Measurements from ENCODE around the gene PRAF2.
A peak's percentile ranks its signal among the peaks of the same experiment; 100 is the strongest.

PRAF2 gene

GRCh38 chrX:49073601-49074575 is at the start of gene PRAF2:
PRAF2 (minus strand) TSS chrX:49074002; CDS start chrX:49073987, 15 bp downstream.
- Histone ChIP-seq H3K27me3 (ENCODE audit: insufficient read depth, insufficient read length) (no peaks in the 10 kb centered on the region), H3K9me3 (ENCODE audit: insufficient read depth, low read length) (no peaks in the 10 kb centered on the region), H3K9ac (ENCODE audit: insufficient read length, low read depth) (peak within 1 kb of the TSS; percentile 79), H3K4me1 (ENCODE audit: insufficient read depth, insufficient read length) (peaks cover 5% of the 10 kb centered on the region), H3K4me3 (ENCODE audit: insufficient read length, low read depth) (peak within 1 kb of the TSS; percentile 62), H3K36me3 (ENCODE audit: insufficient read depth, insufficient read length, low read length) (peaks cover 55% of the 10 kb centered on the region)
- peak; percentile 83 for DNase-seq (ENCODE audit: low read depth, low spot score)
- no peak for TF ChIP-seq ZNF274 (IDR thresholded peaks at IDR 0.05; ENCODE audit: low read depth, low read length)
- no peak for TF ChIP-seq SUZ12 (IDR thresholded peaks at IDR 0.05; ENCODE audit: extremely low read depth, insufficient read depth, insufficient read length)
- no peak for TF ChIP-seq YY1 (IDR thresholded peaks at IDR 0.05; ENCODE audit: insufficient read depth, insufficient read length)

GRCh38 chrX:49122499-49122898 is 48.7 kb upstream of the PRAF2 start:
- Histone ChIP-seq H3K4me1 (ENCODE audit: insufficient read depth, insufficient read length) (peaks cover 3% of the 10 kb centered on the region), H3K9ac (ENCODE audit: insufficient read length, low read depth) (peak overlapping the region; percentile 87), H3K4me3 (ENCODE audit: insufficient read length, low read depth) (peak overlapping the region; percentile 83), H3K36me3 (ENCODE audit: insufficient read depth, insufficient read length, low read length) (peaks cover 34% of the 10 kb centered on the region), H3K27me3 (ENCODE audit: insufficient read depth, insufficient read length) (no peaks in the 10 kb centered on the region), H3K9me3 (ENCODE audit: insufficient read depth, low read length) (no peaks in the 10 kb centered on the region)
- TF ChIP-seq YY1 (IDR thresholded peaks at IDR 0.05; ENCODE audit: insufficient read depth, insufficient read length) = no peak
- TF ChIP-seq ZNF274 (IDR thresholded peaks at IDR 0.05; ENCODE audit: low read depth, low read length) = no peak
- no peak for TF ChIP-seq SUZ12 (IDR thresholded peaks at IDR 0.05; ENCODE audit: extremely low read depth, insufficient read depth, insufficient read length)
- no peak for DNase-seq (ENCODE audit: low read depth, low spot score)

- Histone ChIP-seq H3K36me3 (ENCODE audit: insufficient read depth, insufficient read length, low read length) (peaks cover 56% of the 10 kb centered on the region), H3K27me3 (ENCODE audit: insufficient read depth, insufficient read length) (no peaks in the 10 kb centered on the region), H3K4me3 (ENCODE audit: insufficient read length, low read depth) (no peak overlapping the region), H3K9ac (ENCODE audit: insufficient read length, low read depth) (peak overlapping the region; percentile 50), H3K9me3 (ENCODE audit: insufficient read depth, low read length) (no peaks in the 10 kb centered on the region), H3K4me1 (ENCODE audit: insufficient read depth, insufficient read length) (peaks cover 3% of the 10 kb centered on the region)
- no peak for TF ChIP-seq ZNF274 (IDR thresholded peaks at IDR 0.05; ENCODE audit: low read depth, low read length)
- DNase-seq (ENCODE audit: low read depth, low spot score) = no peak
These were observed 46.3 kb upstream of the PRAF2 start for GRCh38 chrX:49120091-49120490.

- Histone ChIP-seq H3K9ac (ENCODE audit: insufficient read length, low read depth) (no peak overlapping the region), H3K9me3 (ENCODE audit: insufficient read depth, low read length) (no peaks in the 10 kb centered on the region), H3K4me3 (ENCODE audit: insufficient read length, low read depth) (no peak overlapping the region), H3K36me3 (ENCODE audit: insufficient read depth, insufficient read length, low read length) (peaks cover 78% of the 10 kb centered on the region), H3K4me1 (ENCODE audit: insufficient read depth, insufficient read length) (peaks cover 2% of the 10 kb centered on the region), H3K27me3 (ENCODE audit: insufficient read depth, insufficient read length) (no peaks in the 10 kb centered on the region)
- DNase-seq (ENCODE audit: low read depth, low spot score) = no peak
- TF ChIP-seq YY1 (IDR thresholded peaks at IDR 0.05; ENCODE audit: insufficient read depth, insufficient read length) (no peak), SUZ12 (IDR thresholded peaks at IDR 0.05; ENCODE audit: extremely low read depth, insufficient read depth, insufficient read length) (no peak), ZNF274 (IDR thresholded peaks at IDR 0.05; ENCODE audit: low read depth, low read length) (no peak)
These were observed 43.8 kb upstream of the PRAF2 start for GRCh38 chrX:49117581-49117980.

GRCh38 chrX:49116716-49117115 is 42.9 kb upstream of the PRAF2 start:
- Histone ChIP-seq H3K9me3 (ENCODE audit: insufficient read depth, low read length) (no peaks in the 10 kb centered on the region), H3K36me3 (ENCODE audit: insufficient read depth, insufficient read length, low read length) (peaks cover 78% of the 10 kb centered on the region), H3K9ac (ENCODE audit: insufficient read length, low read depth) (no peak overlapping the region), H3K27me3 (ENCODE audit: insufficient read depth, insufficient read length) (no peaks in the 10 kb centered on the region), H3K4me1 (ENCODE audit: insufficient read depth, insufficient read length) (no peaks in the 10 kb centered on the region), H3K4me3 (ENCODE audit: insufficient read length, low read depth) (no peak overlapping the region)
- DNase-seq (ENCODE audit: low read depth, low spot score) = no peak
- no peak for TF ChIP-seq SUZ12 (IDR thresholded peaks at IDR 0.05; ENCODE audit: extremely low read depth, insufficient read depth, insufficient read length)
- no peak for TF ChIP-seq YY1 (IDR thresholded peaks at IDR 0.05; ENCODE audit: insufficient read depth, insufficient read length)
- TF ChIP-seq ZNF274 (IDR thresholded peaks at IDR 0.05; ENCODE audit: low read depth, low read length) = no peak

GRCh38 chrX:49116076-49116475 is 42.3 kb upstream of the PRAF2 start:
- H3K27me3 ChIP-seq (ENCODE audit: insufficient read depth, insufficient read length) = no peaks in the 10 kb centered on the region
- peaks cover 75% of the 10 kb centered on the region for H3K36me3 ChIP-seq (ENCODE audit: insufficient read depth, insufficient read length, low read length)
- no peak overlapping the region for H3K4me3 ChIP-seq (ENCODE audit: insufficient read length, low read depth)
- no peak for TF ChIP-seq SUZ12 (IDR thresholded peaks at IDR 0.05; ENCODE audit: extremely low read depth, insufficient read depth, insufficient read length)
- TF ChIP-seq ZNF274 (IDR thresholded peaks at IDR 0.05; ENCODE audit: low read depth, low read length) = no peak
- no peak for TF ChIP-seq YY1 (IDR thresholded peaks at IDR 0.05; ENCODE audit: insufficient read depth, insufficient read length)
- H3K9me3 ChIP-seq (ENCODE audit: insufficient read depth, low read length) = no peaks in the 10 kb centered on the region
- no peak overlapping the region for H3K9ac ChIP-seq (ENCODE audit: insufficient read length, low read depth)
- no peak for DNase-seq (ENCODE audit: low read depth, low spot score)
- no peaks in the 10 kb centered on the region for H3K4me1 ChIP-seq (ENCODE audit: insufficient read depth, insufficient read length)

GRCh38 chrX:49111791-49112190 is 38.0 kb upstream of the PRAF2 start:
- H3K27me3 ChIP-seq (ENCODE audit: insufficient read depth, insufficient read length) = no peaks in the 10 kb centered on the region
- H3K9me3 ChIP-seq (ENCODE audit: insufficient read depth, low read length) = no peaks in the 10 kb centered on the region
- TF ChIP-seq ZNF274 (IDR thresholded peaks at IDR 0.05; ENCODE audit: low read depth, low read length) = no peak
- no peak for TF ChIP-seq SUZ12 (IDR thresholded peaks at IDR 0.05; ENCODE audit: extremely low read depth, insufficient read depth, insufficient read length)
- no peak for TF ChIP-seq YY1 (IDR thresholded peaks at IDR 0.05; ENCODE audit: insufficient read depth, insufficient read length)
- peaks cover 60% of the 10 kb centered on the region for H3K36me3 ChIP-seq (ENCODE audit: insufficient read depth, insufficient read length, low read length)
- H3K4me1 ChIP-seq (ENCODE audit: insufficient read depth, insufficient read length) = no peaks in the 10 kb centered on the region
- DNase-seq (ENCODE audit: low read depth, low spot score) = no peak
- H3K4me3 ChIP-seq (ENCODE audit: insufficient read length, low read depth) = no peak overlapping the region
- no peak overlapping the region for H3K9ac ChIP-seq (ENCODE audit: insufficient read length, low read depth)
